HG02870 (cell line): ENCODE data around the gene RCAN1.

Experiments
- ATAC-seq: cut with Tn5 transposase; IDR thresholded peaks from one replicate; pipeline ENCODE4 v1.9.1; 2021; ENCODE audit warnings: mild to moderate bottlenecking, moderate library complexity; ENCODE audit not compliant: unreplicated experiment

RCAN1 gene

DNA sequence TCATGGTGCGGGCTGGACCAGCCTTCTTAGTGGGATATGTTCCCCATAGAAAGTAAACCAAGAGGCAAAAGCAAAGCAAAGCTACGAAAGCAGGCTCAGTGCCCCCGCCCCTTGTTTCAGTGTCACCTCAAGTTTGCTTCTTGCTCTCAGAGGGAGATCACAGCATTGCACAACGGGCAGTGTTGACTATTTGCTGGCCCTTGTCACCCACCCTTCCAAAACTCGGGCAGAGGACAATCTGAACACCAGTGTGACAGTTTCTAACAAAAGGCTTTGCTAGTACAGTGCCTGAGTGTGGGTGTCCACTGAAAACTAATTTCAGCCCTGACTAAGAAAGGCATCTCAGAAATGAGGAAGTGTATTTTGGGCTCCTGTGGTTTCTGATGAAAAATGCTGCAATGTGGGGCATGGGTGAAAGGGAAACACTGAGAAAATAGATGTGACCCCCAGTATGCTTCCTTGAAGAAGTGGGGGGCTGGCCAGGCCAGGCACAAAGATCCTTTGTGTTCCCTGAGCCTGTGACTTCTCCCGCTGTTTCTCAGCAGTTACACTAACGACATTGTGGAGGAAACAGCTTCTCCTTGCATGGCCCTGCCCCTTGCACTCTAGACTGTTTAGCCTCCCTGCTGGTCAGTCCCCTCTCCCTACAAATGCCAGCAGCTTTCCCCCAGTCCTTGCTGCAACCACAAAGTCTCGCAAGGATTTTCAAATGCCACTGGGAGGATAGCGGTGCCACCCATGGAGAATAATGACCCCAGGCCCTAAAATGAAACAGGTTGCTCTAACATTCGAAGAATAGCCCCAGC is 69.6 kb downstream of the RCAN1 start:
- peak; percentile 91 for ATAC-seq

DNA sequence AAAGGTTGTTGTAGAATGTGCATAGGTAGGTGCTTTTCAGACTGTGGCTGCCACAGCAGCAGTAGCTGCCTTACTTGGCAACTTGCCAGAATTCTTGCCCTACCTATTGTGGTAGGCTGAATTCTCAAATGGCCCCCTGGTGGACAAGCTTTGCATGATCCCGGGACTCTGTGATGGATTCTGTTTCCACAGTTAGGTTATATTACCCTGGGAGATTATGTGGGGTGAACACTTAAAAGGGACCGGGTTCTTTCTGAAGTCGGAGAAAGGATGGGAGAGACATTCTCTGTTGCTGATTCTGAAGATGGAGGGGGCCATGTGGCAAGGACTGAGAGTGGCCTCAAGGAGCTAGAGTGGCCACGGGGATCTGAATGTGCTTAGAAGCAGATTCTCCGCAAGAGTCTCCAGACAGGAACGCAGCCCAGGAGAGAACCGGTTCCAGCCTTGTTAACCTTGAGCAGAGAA is 70.8 kb downstream of the RCAN1 start:
- ATAC-seq = no peak

DNA sequence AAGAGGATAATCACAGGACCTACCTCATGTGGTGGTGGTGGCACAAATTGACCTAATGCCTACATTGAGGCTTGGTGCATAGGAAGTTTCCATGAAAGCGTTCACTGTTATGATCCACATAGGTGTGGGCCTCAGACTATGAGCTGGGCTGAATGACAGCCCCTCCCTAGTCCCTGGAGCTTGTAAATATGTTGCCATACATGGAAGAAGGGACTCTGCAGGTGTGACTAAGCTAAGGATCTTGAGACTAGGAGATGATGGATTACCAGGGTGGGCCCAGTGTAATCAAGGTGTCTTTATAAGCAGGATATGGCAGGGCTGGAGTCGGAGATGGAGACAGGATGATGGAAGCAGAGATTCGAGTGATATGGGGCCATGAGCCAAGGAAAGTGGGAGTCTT is 71.9 kb downstream of the RCAN1 start:
- no peak for ATAC-seq

DNA sequence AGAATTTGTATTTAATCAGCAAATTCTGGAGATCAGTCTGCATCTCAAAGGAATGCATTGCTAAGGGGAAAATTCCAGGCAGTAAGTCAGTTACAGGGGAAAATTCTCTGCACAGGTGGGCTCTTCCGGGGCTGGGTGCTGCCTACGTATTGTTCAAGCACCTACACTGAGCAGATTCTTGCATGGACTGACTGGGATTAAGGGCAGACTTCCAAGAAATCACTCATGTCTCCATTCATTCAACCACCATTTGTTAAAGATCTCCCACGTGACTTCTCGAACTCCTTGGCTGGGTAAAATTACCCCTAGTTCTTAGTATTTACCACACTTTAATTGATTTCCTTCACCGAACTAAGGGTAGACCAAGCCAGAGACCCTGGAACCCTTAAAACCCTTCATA is 74.7 kb downstream of the RCAN1 start:
- no peak for ATAC-seq

DNA sequence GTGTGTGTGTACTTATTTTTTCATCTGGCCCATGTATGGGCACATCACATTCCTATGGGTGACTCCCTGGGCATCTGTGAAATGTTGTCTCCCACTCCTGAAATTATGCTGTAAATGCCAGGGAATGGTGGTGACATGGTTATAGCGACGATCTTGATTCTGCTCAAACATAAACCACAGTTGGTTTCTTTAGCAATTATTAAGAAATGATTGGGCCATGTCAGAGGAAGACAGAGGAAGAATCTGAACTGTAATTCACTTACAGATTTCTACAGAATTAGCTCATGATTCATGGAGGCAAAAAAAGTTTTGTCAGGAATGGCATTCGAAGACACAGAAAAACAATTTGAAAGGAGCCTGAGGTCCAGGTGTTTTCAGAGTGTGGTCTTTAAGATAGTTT is 77.1 kb downstream of the RCAN1 start:
- no peak for ATAC-seq

DNA sequence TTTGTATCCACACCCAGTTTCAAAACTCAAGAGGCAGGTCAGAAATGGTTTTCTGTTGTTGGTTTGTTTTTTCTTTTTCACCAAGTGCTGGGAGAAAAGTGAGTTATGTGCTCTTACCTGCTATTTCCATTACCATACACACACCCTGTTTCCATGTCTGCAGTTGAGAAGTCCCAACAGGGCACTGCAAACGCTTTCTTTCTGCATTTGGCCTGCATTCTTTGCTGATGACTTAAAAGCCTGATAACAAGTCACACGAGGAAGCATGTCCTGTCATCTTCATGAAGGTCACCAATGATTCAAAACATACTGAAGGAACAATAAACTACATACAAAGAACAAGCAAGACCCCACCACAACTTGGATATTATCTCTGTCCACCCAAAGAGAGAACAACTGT is 78.1 kb downstream of the RCAN1 start:
- ATAC-seq = no peak

DNA sequence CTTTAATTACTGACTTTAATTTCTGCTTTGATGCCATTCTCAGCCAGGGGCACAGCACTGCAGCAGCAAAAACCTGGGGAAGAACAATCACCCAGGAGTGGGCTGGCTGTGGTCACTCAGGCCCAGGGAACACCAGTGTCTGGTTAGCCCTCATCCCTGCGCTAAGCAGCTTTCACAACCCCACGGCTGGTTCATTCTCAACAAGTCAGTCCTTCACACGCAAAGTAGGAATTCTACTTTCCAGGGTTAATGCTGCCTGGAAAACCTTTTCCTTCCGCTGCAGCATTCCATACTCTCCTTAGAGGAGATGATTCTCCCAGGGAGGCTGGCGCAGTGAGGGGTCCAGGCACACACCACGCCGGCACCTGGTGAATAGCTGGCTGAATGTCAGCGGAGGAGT is 78.6 kb downstream of the RCAN1 start:
- no peak for ATAC-seq

DNA sequence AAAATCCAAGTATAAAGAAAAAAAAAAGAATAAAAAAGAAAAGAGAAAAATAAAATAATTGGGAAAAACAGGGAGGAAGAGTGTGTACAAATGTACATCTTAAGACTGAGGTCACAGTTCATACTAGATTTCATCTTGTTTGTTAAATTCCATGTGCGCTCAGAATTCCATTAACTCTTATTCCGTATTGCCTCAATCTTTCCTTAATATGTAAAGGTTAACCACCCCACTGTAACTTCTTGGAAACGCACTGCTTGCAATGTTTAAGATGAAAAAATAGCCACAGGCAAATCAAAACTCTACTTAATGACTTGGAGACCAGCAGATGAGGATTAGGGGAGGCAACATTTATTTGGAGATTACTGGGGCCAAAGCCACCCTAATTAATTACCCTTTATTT is 79.0 kb downstream of the RCAN1 start:
- no peak for ATAC-seq

DNA sequence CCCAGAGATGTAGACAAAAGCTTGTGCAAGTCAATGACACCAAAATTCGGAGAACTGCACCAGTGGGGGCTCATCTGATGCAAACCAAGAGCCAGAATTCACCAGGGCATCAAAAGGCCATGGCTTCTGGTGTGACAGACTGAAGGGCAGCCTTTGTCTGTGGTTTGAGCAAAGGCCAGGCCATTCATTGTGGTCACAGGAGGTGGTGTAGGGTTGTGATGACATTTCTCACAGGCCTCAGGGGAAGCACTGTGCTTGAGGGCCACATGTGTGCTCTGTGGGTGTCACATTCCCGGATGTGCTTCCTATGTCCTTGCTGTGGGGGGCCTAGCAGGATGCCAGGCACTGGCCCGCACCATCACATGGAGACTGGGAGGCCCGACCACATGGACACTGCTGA is 80.4 kb downstream of the RCAN1 start:
- no peak for ATAC-seq

DNA sequence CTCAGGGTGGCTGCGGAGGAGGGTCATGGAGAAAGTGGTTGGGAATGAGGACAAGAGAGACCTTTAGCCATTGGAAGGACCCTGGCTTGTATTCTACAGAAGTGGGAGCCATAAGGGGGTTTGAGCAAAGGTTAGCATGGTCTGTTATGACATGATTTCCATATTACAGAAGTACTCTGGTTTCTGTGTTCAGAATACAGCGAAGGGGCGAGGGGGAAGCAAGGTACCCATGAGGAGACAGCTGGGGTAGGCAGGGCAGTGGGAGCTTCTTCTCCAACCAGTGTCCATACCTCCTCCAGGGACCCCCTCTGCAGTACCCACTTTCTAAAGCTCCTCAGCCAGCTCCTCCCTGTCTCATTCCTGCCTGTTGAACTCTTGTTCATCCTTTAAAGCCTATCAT is 81.0 kb downstream of the RCAN1 start:
- ATAC-seq = no peak

DNA sequence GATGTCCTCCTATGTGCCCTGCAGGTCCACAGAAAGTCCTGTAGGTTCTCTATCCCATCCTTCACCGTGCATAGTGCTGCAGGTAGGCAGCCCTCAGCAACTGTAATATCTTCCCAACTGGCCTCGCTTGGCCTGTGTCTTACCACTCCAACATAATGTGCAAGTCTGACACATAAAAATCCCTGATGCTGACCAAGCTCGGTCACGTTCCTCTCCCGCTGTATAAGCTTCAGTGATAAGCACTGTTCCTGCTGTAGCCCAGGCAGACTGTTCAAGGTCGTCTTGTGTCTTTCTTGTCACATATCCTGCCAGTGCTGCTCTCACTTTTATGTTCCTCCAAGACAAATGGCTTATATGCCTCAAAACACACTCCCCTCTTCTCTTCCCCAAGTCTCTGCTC is 83.5 kb downstream of the RCAN1 start:
- ATAC-seq = no peak

DNA sequence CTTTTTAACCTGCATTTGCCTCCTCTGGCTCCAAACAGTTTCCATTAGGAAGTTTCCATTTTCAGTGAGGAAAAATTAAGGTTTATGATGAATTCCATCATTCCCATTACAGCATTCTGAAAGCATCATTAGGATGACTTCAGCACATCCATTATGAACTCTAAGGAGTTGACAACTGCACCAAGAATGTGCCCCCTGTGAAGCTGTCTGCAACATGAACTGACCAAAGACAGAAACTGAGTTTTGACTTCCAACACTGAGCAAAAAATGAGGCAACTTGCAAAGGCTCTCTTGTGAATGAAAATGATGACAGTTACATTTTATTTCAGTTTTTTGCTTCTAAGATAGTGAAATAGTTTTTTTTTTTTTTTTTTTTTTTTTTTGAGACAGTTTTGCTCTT is 84.7 kb downstream of the RCAN1 start:
- no peak for ATAC-seq

DNA sequence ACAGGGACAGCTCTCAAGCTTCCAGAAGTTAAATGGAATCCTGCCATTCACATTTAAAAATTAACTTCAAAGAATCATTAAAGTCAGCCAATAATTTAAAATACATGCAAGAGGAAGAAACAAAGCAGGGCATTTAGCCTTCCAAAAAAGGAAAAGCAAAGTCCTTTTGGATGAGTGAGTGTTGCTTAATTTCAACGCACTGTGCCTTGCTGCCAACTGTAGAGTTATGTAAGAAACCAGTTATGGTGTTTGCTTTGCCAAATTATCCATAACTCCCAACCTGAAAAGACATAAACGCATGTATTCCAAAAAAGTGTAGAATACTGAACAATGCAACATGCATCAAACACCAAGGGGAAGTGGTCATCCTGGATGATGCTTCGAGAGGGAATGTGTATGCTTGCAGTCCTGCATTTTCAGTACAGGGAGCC is 86.8 kb downstream of the RCAN1 start:
- no peak for ATAC-seq

DNA sequence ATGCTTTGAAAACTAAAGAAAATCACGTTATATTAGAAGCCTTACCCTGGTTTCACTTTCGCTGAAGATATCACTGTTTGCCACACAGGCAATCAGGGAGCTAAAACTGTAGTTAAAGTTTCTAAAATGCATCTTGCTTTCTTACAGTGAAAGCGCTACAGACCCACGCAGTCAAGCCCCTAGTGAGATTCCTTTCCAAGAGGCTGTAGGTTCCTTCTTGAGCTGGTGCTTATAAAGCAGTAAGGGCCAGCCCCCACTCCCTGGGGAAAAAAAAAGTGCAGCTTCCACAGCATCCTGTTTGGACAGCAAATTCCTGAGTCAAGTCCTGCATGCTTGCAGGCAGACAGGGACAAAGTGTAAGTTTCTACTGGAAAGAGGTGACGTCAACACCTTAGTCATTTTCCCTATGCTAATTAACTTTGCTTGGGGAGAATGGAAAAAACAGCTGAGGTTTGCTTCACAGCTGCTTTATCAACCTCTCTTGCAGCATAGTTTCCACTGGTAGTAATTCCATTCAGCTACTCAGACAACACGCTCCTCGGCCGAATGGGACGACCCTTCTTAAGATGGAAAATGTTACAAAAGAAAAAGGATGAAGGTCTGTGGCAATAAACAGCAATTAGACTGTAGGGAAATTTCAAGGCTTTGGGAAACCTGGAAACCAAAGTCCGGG is 88.2 kb downstream of the RCAN1 start:
- peak; percentile 57 for ATAC-seq

DNA sequence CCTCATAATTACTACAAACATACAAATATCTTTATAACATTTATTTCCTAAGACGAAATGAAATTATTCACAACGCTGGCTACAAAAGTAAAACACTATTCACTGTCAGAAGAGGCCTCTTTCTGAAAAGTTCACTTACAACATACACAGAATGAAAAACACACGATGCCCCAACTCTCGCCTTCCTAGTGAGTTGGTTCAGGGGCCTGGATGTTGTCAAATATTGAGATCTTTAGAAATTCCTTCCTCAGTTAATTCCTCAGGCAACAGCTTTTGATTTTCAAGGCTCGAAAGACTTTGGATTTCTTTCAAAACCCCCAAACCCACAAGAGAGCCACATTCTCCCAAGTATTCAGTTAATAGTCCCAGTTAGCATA is 88.7 kb downstream of the RCAN1 start:
- no peak for ATAC-seq

DNA sequence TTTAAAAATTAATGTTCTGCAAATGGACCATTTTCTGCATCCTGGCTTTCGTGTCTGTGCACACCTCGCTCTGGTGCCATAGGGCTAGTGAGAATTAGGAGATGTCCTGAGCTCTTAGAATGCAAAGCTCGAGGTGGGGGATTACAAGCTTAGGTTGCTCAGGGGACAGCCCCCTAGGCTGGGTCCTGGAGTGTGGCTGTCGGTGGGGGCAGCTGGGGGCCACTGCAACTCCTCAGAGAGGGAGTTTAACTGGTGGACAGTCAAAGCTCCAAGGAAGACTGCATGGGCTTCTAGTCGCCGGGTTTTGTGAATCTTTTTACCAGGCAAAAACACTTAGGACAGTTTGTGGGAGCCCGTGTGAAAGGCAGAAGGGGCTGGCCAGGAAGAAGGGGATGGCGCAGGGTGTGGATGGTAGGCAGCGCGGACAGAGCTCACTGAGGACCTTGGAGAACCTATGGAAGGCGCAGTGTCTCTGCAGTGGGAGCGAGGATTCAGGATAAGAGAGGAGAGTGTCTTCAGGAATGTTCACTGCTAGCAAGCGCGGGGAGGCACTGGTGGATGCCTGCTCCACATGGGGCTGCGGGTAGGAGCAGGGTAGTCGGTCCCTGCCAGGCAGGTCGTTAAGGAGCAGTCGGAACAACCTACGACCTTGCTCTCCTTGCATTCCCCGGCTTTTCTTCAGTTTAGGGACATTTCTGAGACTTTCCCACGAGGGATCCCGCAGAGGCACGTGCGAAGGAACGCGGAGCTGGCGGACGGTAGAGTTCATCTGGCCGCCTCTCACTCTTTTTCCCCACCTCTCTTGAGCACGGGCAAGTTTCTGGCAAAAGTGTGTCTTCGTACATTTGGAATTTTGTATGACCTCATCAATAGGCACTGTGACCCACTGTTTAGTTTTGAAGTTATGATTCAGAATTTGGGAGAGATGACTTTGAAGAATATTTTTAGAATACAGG is 90.0 kb downstream of the RCAN1 start:
- no peak for ATAC-seq

DNA sequence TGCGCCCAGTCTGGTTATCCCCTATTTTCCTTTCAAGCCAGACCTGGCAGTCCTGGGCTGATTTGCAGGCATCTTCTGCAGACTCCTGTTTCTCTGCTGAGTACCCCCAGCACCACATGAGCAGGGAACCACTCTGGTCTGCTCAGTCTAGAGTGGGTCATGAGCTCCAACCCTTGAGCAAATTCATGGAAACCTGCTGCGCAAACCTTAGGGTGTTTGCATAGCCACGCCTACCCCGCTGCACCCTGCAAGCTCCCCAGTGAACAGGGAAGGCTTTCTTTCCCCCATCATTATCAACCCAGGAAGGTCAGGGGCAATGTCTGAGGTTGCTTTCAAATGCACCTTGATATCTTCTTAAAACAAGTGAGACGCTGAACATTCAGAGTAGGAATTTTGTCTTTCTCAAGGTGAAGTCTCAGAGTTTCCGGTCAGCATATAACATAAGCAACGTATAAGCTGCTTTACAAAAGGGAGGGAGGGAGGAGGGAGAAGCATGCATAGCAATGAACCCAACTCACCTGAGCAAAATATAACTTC is 91.8 kb downstream of the RCAN1 start:
- no peak for ATAC-seq

DNA sequence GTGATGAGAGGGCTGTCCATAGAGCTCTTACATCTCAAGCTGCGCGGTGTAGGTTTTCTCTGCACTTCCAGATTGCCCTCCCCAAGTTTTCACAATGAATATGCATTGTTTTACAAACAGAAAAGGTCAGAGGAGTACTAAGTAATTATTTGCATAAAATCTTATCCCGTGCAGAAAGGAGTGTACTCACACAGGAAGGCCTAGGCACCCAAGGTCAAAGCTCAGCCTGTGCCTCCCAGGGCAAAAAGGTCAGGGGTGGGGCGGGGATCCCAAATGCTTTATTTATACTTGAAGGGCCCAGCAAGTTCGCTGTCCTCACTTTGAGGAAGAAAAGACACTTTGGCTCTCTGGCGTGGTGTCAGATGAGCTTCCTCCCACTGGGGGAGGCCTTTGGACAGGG is 92.6 kb downstream of the RCAN1 start:
- ATAC-seq = no peak

DNA sequence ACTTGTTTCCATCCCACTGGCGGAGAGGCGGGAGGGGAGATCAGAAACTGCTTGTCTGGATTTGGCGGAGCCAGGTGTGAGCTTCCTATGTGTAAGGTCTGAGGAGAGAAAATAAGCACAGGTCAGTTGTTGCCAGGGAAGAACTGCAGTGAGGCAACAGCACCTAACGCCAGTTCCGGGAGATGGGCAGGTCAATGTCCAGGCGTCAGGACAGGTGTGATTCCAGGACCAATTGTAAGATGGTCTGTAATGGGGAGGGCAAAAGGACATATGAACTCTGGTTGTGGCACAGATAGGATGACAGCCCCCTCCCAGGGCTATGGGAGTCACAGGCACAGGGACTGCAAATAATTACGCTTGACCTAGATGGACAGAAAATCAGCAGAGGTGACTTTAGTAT is 93.4 kb downstream of the RCAN1 start:
- ATAC-seq = no peak

DNA sequence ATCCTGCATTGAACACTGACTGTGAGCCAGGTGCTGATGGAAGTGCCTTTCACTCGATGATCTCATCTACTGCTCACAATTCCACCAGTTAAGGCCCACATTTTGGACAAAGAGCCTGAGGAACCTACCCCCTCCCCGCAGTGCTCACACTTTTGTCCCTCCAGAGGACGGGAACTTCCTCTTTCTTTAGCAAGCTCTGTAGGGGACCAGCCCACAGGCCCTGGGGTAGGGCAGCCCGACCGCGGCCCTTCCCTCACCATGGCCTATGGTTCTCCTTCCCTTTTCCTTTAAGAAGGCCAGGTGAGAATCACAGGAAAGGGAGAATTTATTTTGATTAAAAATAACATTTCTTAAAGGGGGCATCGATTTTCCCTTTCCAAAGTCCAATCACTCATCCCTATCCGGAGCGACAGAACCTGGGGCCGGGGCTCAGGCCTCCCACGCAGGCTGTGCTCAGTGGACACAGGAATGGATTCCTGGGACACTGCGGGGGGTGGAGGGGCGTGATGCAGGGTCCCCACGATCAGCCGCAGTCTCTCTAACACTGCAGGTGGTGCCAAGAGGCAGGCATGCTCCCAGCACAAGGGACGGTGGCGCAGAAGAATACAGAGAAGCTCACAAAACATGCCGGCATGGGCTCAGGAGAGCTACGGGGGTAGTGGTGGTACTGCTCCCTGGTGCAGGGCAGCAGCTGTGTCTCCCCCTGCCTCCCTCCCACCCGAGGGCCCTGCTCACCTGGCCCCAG is 94.0 kb downstream of the RCAN1 start:
- ATAC-seq = no peak
